GM12873 (cell line): ENCODE data around the gene ALPG.

ENCODE experiments used
- TF ChIP-seq, protein P1 (sequence below): IDR thresholded peaks from 2 replicates; pipeline ENCODE4 v1.5.1; 2012; ENCODE audit warnings: low read depth, mild to moderate bottlenecking, moderate library complexity, low read length, control low read depth; ENCODE audit not compliant: insufficient read depth; ENCODE audit errors: missing control alignments

ALPG gene

DNA sequence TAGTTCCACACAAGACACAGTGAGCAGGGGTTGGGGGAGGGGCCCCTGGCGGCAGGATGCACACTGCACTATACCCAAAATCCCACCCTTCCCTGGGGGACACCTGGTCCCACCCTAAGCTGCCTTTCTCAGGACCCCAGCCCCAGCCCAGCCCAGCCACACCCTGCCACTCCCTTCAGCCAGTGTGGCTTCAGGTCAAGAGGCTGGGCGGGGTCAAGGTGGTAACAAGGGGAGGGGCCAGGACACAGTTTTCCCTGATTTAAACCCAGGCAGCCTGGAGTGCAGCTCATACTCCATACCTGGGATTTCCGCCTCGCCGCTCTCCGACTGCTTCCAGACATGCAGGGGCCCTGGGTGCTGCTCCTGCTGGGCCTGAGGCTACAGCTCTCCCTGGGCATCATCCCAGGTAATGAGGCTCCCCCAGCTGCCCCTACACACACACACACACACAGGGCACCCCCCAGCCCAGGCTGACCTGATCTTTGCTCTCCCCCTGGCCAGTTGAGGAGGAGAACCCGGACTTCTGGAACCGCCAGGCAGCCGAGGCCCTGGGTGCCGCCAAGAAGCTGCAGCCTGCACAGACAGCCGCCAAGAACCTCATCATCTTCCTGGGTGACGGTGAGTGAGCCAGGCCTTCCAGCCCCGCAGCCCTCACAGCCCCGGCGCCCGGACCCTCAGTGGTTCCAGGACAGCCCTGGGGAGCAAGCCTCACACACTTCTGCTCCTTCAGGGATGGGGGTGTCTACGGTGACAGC lies at the start of gene ALPG:
Gene ALPG (plus strand): TSS at position 289 of the 755 bp plus-strand sequence. CDS start 51 bp downstream, at position 340.
- TF ChIP-seq, protein P1, sequence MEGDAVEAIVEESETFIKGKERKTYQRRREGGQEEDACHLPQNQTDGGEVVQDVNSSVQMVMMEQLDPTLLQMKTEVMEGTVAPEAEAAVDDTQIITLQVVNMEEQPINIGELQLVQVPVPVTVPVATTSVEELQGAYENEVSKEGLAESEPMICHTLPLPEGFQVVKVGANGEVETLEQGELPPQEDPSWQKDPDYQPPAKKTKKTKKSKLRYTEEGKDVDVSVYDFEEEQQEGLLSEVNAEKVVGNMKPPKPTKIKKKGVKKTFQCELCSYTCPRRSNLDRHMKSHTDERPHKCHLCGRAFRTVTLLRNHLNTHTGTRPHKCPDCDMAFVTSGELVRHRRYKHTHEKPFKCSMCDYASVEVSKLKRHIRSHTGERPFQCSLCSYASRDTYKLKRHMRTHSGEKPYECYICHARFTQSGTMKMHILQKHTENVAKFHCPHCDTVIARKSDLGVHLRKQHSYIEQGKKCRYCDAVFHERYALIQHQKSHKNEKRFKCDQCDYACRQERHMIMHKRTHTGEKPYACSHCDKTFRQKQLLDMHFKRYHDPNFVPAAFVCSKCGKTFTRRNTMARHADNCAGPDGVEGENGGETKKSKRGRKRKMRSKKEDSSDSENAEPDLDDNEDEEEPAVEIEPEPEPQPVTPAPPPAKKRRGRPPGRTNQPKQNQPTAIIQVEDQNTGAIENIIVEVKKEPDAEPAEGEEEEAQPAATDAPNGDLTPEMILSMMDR, result no peak

DNA sequence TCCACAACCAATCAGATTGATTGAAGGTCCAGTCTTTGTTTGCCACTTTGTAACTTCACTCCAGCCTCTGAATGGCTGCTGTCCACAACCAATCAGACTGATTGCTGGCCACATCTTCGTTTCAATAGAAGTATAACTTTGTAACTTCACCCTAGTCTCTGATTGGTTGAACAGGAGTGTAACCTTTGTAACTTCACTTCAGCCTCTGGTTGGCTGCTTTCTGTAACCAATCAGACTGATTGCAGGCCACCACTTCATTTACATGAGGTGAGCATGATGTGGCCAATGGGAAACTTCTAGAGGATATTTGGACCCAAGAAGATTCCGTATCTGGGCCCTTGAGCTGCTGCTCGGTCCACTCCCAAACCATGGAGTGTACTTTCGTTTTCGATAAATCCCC lies 45.0 kb upstream of the ALPG start:
- TF ChIP-seq, protein P1, result no peak

DNA sequence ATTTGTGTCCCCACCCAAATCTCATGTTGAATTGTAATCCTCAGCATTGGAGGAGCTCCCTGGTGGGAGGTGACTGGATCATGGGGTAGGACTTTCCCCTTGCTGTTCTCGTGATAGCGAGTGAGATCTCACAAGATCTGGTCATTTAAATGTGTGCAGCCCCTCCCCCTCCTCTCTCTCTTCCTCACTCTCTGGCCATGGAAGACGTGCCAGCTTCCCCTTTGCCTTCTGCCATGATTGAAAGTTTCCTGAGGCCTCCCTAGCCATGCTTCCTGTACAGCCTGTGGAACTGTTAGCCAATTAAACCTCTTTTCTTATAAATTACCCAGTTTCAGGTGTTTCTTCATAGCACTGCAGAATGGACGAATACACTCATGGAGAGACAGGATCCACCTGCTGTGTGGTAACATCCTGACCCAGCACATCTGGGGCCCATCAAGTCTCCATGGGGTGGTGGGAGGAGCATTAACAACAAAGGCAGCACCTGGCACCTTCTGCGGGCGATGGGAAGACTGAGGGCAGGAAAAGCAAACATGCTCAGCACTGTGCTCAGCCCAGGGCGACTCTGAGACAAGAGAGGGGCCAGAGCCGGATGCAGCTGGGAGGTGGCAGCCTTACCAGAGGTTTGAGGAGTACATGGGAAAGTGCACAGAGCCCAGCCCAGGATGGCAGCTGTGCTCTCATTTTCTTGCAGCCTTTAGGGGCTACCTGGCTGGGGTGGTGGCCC lies 44.3 kb upstream of the ALPG start:
- TF ChIP-seq, protein P1, result no peak

DNA sequence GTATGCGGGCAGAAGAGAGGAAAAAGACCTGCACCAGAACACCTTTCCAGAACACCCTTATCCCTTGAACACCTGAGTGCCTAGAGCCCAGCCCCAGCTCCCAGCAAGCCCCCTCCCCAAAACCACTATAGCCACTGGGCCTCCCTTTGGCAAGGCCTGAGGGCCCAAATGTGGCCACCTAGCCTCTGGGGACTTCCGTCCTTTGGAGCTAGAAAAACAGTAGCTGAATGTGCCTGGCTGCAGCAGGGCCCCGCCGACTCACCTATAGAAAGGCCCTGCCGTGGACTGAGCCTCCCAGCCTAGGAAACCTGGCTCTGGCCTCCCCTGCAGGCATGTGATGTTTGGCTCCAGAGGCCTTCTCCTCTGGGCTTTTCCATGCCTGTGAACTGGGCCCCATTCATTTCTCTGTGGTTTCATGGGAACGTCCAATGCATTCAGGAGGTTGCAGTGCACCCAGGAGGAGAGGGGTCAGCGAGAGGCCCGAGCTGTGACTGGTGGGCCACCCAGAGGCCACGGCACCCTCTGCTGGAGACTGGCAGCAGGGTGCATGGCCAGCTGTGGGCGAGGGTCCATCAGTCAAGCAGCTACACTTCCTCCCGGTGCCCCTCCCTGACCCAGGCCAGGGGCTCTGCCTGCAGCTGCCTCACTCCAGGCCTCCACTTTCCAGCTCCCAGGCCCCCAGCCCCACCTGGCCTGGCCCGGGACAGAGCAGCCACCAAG lies 43.4 kb upstream of the ALPG start:
- TF ChIP-seq, protein P1, result peak; percentile 14

DNA sequence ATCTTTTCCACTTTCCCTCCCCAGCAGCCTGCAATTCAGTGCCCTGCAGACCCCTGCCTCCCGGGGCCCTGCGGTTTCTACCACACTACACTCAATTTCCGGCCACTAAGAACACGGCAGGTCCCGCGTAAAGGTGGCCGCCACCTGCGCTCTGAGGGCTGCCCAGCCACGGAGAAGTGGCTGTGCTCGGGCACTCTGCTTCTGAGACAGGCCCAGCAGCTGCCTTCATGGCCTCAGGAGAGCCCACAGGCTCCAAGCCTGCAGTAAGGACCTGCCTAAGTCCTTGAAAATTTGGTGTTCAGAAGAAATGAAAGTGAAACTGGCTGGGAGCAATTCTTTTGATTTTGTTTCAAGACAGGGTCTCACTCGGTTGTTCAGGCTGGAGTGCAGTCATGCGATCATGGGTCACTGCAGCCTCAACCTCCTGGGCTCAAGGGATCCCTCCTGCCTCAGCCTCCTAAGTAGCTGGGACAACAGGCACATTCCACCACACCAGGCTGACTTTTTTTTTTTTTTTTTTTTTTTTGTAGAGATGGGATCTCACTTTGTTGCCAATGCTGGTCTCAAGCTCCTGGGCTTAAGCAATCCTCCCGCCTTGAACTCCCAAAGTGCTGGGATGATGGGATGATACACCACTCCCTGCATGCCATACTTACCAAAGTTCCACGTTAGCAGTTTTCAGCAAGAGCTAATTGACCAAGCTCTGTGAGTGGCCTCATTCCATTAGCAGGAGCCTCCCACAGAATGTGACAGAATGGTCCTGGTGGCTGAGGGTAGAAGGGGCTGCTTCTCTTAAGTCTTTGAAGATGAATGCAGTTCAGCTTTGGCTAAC lies 42.6 kb upstream of the ALPG start:
- TF ChIP-seq, protein P1, result no peak

DNA sequence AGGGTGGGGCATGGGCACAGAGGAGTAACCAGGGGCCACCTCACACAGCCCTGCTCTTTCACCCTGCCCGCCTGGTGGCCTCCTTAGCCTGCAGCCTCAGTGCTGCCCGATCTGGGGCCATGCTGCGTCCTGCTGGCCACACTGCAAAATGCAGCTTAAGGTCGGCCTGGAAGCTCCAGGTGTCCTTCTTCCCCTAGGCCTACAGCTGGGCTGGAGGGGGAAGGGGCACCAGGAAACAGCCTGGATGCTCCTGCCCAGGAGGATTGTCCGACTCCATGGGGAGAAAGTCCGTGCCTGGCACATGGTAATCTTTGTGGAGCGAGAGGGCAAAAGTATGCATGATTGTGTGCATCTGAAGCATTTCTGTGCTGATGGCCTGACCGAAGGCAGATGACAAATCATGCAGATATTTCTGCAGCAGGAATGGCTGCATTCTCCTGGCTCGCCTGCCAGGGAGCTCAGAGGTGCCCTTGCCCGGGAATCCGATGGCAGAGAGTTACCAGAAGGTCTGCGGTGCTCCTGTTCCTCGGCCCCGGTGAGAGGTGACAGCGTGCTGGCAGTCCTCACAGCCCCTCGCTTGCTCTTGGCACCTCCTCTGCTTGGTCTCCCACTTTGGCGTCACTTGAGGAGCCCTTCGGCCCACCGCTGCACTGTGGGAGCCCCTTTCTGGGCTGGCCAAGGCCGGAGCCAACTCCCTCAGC lies 40.9 kb upstream of the ALPG start:
- TF ChIP-seq, protein P1, result peak; percentile 46
